Testis (tissue), 2 donors: Measurements from ENCODE around the gene FBXO9.

Source experiments
- POLR2A ChIP-seq: fragments of 450-650 bp; IDR thresholded peaks from one replicate; pipeline ENCODE4 v1.6.1; 2017; ENCODE audit warnings: antibody characterized with exemption, mild to moderate bottlenecking, moderate library complexity
- TF ChIP-seq, protein P1 (sequence below), 3 experiments: fragments of 450-650 bp in 2 of 3; fragments of 200-600 bp in 1 of 3; sonication (generic) in 1 of 3; IDR thresholded peaks; one replicate each; pipeline ENCODE4 v1.5.1; 2016 to 2019; ENCODE audit warnings: antibody characterized with exemption in 3 of 3, mild to moderate bottlenecking in 2 of 3, moderate library complexity in 1 of 3

DNA sequence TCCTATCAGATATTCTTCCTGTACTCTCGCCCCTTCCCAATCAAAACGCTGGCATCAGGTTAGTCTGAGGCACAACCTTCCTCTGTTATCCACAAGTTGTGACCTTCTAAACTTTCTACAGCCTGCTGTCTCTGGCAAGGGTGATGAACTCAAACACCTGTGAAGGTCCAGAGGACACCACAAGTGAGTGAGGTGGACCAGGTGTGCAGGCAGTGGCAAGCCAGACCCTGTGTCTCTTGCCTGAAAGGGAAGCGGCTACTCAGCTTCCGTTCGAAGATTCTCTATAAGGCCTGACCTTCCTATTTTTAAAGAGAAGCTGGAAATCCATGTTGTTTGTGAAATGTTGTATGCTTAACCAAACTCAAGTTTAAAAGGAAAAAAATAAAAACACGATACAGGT lies 46.7 kb downstream of the FBXO9 start:
- TF ChIP-seq, protein P1, sequence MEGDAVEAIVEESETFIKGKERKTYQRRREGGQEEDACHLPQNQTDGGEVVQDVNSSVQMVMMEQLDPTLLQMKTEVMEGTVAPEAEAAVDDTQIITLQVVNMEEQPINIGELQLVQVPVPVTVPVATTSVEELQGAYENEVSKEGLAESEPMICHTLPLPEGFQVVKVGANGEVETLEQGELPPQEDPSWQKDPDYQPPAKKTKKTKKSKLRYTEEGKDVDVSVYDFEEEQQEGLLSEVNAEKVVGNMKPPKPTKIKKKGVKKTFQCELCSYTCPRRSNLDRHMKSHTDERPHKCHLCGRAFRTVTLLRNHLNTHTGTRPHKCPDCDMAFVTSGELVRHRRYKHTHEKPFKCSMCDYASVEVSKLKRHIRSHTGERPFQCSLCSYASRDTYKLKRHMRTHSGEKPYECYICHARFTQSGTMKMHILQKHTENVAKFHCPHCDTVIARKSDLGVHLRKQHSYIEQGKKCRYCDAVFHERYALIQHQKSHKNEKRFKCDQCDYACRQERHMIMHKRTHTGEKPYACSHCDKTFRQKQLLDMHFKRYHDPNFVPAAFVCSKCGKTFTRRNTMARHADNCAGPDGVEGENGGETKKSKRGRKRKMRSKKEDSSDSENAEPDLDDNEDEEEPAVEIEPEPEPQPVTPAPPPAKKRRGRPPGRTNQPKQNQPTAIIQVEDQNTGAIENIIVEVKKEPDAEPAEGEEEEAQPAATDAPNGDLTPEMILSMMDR (IDR thresholded peaks at IDR 0.05): no peak
- TF ChIP-seq POLR2A: no peak
